Keratinocyte (primary cell): Measurements from ENCODE around the gene NCOA3.

ENCODE experiments used
- CTCF ChIP-seq, 3 experiments: IDR thresholded peaks in 1 of 3; conservative IDR thresholded peaks in 1 of 3; optimal IDR thresholded peaks in 1 of 3; 2 replicates in 2 of 3; 3 replicates in 1 of 3; pipeline versions ENCODE3 to v1.5.1; 2011; ENCODE audit warnings: low read length in 3 of 3, mild to moderate bottlenecking in 3 of 3, moderate library complexity in 2 of 3, control low read depth in 1 of 3, inconsistent platforms in 1 of 3; ENCODE audit not compliant: insufficient read depth in 2 of 3; ENCODE audit errors: extremely low read depth in 1 of 3
- EZH2 ChIP-seq: IDR thresholded peaks from one replicate; pipeline ENCODE4 v1.6.1; 2012; ENCODE audit warnings: inconsistent platforms, mild to moderate bottlenecking, low read length, moderate library complexity

DNA sequence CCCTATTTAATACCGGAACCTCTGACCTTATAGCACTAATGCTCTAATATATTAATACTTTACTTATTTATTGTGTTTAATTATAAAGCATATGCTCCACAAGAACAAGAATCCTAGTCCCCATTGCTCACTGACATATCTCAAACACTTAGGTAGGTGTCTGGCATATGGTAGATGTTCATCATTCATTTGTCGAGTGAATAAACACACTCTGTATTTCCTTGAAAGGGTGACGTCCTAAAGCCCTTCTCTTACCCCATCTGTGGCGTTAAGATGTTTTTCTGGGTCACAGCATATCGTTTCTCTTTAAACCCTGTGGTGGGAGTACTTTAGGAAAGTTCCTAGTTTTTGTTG is 45.3 kb downstream of the NCOA3 start:
- TF ChIP-seq CTCF (optimal IDR thresholded peaks at IDR 0.05 in 1 of 3, IDR thresholded peaks at IDR 0.05 in 1 of 3, conservative IDR thresholded peaks at IDR 0.05 in 1 of 3; ENCODE audit: extremely low read depth in 1 of 3, insufficient read depth in 2 of 3, low read length in 3 of 3) = no peak
- no peak for TF ChIP-seq EZH2
